Measurements from ENCODE around the gene ZNF783.
A peak's percentile ranks its signal among the peaks of the same experiment; 100 is the strongest.

Gene ZNF783

DNA sequence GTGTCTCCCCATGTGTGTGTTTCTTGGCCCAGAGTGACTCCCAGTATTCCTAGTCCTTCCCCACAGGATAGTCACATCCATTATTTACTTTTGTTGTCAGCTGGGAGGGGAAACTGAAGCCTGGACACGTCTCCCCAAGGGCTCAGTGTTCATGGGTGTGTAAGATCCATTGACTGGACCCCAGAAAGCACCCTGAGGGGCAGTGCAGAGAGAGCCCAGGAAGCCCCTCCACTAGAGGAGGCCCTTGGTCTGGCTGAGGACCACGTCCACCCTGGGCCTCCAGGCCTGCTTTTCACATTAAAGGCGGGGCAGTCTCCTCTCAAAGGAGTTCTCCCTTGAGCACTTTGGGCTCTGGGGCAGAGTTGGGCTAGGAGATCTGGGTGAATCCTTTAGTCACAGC lies 21.3 kb downstream of the ZNF783 start:
- no peak for DNase-seq

DNA sequence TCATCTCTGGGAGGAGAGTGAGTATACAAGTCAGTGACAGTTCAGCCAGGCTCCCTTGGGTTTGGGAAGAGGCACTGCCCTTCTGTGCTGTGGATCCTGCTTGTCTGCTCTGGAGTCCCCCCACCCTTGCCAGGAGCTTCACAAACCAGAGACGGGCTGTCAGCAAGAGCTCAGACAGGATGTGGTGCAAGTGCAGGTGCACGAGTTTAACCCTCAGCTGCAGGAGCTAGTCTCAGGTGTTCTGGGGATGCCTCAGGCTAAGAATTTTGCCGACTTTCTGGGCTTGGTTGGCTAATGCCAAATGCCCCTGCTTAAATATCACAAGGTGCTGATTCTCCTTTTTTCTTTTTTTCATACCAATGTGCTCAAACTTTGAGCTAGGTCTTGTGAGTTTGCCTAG lies 22.3 kb downstream of the ZNF783 start:
- DNase-seq, result no peak

DNA sequence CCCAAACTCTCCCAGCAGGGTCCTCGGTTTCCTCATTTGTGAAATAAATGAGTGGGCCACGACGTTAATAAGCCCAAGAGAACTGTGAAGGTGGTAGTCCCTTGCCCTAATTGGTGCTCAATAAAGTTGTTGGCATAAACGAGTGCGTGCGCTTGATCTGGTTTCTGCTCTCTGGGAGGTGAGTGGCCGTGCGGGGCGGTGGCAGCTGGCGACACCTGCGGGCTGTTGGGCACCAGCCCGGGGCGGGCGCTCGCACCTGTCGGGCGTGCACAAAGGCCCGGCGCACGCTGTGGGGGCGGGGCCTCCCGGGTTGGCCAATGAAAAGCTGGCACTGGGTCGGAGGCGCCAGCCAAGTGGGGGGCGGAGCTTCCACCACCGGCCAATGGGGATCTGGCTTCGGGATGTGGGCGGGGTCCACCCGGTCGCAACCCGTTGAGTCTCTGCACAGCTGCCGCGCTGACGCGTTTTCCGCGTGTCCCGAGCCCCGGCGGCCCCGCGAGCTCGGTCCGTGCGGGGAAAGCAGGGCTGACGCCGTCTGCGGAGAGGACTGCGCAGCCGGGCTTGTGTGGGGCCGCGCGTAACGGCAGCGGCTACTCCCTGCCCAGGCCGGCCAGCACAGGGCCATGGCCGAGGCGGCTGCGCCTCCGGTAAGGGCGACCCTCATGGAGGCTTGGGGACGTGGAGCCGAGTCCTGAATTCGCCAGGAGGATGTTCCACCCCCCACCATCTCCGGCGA lies 23.0 kb downstream of the ZNF783 start:
- peak; percentile 72 for DNase-seq

DNA sequence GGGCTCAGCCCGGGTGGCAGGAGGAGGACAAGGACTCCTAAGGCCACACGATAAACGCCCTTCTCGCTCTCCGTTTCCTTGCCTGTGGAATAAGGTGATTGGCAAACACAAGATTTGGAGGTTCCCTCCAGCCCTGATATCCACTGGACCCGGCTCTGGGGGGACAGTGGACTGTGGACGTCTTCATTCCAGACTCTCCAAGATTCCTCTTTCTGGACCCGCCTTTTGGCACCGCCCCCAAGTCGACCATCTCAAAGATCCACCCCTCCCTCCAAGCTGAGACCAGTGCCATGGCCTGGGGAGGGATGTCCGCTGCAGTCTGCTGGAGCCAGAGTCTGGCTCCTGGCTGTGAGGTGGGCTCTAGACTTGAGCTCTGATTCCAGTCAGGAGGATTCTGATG lies 23.6 kb downstream of the ZNF783 start:
- no peak for DNase-seq

DNA sequence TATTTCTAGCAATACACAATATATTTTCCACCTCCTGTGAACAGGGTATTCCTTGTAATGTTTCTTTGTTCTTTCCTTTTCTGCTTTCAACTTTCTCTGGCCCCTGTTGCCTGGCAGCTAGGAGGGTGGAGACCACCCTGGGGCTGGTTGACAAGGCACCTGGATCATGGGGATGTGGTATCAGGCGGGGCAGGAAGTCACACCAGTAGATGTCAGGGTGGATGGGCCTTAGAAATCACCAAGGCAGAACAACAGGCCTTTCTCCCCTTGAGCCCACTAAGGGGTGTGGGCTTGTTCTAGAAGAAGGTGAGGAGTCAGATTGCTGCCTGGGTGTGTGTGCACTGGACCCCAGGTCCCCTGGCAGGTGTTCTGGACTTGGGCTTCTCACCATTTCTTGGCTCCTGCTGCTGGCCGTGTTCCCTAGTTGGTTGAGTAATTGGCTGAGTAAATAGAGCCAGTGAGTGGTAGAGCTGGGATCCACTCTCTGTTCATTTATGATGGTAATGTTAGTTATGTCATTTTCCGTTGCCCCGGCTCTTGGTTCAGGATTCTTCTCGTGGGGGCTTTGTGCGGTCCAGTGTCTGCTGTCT lies 24.9 kb downstream of the ZNF783 start:
- no peak for DNase-seq

DNA sequence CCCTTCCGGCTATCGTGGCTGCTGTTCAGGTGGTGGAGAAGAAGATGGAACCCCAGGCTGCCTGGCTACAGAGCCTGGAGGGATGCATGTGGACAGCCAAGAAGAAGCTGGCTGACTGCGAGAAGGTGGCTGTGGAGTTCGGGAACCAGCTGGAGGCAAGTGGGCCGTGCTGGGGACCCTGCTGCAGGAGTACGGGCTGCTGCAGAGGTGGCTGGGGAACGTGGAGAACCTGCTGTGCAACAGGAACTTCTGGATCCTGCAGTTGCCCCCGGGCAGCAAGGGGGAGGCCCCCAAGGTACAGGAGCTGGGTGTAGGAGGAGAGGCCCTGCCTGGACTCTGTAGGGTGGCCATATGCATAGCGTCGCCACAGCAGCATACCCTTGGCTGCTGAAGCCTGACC lies 25.6 kb downstream of the ZNF783 start:
- no peak for DNase-seq

DNA sequence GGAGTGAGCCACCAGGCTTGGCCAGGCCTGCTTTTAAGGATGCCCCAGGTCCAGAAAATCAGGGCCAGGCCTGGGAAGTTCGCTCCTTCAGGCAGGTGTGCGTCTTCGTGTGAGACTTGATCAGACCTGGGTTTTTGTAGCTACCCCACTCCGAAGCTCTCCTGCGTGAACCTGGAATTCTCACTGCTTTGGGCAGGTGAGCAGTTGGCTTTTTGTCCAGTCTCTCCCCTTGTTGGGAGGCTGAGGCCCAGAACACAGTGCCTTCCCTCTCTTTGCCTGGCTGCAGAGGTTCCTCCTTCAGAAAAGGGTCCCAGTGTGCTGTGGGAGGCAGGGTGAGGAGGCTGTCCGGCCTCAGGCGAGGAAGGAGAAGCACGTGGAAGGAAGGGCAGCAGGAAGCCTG lies 27.3 kb downstream of the ZNF783 start:
- DNase-seq, result no peak

DNA sequence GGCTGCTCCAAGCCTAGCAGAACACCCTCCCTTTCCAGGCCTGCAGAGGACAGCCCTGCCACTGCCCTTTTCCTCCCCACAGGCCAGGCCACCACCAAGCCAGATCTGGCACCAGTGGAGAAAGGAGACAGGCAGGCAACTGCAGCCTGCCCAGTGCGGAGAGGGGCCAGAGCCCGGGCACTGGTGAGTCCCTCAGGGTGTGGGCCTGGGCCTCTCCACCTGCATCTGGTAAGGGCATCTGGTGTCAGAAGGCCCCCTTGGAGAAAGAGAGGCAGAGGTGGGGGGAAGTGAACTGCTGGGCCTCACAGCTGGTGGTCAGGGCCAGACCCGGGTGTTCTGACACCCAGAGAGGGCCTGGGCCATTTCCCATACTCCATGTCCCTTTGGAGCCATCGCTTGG lies 27.9 kb downstream of the ZNF783 start:
- DNase-seq, result no peak

DNA sequence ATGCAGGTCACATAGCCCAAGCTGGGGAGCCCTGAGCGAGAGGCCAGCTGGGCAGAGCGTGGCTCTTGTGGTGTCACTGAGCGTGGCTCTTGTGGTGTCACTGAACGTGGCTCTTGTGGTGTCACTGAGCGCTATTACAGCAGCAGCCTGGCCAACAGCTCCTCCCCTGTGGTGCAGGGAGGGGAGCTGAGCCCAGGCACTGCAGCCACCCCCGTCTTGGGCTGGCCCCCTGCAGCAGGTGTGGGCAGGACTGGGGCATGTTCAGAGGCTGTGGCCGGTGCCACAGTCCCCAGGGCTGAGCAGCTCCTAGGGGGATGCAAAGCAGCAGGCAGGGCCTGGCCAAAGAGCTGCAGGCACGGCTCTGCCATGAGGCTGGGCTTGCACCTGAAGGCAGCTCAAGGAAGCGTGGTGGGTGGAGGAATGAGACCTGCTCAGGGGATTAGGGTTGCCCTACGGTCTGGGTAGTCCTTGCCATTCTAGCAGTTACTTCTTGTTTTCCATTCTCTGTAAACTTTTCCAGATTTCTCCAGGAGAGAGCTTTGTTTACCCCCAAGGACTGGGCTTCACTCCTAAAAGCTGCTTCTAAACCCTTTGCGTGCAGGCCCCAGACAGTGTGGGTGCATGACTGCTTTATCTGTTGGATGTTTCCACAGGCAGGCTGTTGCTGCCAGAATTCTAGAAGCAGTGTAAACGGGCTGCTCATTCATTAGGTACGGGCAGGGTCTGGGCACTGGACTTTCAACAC lies 29.2 kb downstream of the ZNF783 start:
- DNase-seq, result no peak

DNA sequence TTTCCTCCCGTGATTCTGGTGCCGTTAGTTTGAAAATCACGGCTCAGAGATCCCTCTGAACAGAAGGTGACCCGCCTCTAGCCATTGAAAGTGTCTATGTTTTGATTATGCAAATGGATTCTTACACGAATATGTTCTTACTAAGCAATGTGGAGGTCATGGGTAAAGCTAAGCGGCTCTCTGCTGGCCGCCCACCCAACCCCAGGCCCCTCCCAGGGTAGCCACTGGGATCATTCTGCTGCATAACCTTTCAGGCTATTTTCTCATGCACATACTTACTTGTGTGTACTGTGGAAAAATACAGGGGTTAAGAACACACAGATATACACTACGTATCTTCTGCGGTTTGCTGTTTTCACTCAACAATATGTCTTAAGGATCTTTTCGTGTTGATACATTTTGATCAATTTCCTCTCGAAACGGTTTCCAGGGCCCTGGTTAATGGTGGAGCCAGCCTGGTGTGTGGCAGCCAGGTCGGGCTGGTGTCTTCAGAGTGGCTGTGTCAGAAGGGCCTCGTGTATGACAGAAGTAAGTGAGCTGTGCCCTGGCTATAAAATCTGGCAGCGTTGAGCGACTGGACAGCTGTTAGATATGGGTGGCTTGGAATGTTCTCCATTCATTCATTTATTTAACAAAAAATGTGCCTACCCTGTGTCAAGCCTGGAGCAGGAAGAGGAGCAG lies 29.9 kb downstream of the ZNF783 start:
- DNase-seq, result no peak

DNA sequence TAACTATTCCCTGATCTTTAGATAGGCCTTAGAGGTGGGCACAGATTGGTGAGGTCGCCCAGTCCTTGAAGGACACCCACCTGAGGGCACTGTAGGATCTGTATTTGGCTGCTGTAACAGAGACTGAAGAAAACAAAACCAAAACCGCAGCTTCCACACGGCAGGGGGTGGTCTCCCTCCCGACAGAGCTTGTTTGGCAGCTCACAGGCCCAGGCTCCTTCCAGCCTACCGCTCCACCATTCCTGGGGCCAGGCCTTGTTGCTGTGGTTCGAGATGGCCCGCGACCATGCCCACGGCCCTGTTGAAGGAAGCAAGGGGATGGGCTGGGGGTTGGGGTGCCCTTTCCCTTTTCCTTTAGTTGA lies 30.4 kb downstream of the ZNF783 start:
- no peak for DNase-seq

DNA sequence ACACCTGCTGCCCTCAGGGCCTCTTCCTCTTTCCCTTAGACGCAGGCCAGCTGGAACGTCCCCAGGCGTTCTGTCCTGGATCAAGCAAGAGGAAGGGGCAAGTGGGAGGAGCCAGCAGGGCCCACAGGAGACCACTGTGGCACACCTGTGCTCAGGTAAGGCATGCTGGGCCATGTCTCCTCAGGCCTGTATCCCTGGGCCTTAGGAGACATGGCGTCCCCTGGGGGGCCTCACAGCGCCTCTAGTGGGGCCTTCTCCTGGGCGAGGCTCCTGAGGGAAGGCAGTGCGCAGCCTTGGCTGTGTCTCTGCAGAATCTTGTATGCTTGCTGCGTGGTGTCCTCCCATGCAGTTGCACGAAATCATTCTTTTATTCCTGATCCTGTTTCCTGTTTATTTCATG lies 31.3 kb downstream of the ZNF783 start:
- no peak for DNase-seq

DNA sequence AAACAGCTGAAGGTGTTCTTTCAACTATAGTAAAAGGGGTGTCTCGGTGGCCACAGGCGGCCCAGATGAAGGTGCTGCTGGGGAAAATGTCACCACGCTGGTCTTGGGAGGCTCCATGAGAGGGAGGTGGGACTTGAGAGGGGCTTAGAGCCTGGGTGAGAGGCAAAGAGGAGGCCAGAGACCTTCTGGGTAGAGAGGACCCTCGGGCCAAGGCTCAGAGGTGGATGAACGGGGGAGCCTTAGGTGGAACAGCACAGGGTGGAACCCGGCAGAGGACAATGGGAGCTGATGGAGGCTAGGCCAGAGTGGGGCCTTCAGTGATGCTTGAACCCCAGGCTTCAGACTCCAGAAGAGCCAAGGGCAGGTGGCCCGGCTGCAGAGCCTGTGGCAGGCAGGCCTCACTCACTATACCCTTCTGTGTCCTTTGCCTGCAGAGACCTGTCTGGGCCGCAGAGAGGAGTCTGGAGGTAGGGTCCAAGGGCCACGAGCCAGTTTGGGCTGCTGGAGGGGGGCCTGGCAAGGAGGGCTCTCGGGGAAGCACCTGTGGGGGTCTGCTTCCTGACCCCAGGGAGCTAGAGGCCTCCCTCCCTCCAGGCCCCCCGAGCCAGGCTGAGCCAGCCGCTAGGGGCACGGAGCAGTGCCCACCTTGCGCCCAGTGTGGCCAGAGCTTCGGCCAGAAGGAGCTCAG lies 32.1 kb downstream of the ZNF783 start:
- DNase-seq, result no peak

DNA sequence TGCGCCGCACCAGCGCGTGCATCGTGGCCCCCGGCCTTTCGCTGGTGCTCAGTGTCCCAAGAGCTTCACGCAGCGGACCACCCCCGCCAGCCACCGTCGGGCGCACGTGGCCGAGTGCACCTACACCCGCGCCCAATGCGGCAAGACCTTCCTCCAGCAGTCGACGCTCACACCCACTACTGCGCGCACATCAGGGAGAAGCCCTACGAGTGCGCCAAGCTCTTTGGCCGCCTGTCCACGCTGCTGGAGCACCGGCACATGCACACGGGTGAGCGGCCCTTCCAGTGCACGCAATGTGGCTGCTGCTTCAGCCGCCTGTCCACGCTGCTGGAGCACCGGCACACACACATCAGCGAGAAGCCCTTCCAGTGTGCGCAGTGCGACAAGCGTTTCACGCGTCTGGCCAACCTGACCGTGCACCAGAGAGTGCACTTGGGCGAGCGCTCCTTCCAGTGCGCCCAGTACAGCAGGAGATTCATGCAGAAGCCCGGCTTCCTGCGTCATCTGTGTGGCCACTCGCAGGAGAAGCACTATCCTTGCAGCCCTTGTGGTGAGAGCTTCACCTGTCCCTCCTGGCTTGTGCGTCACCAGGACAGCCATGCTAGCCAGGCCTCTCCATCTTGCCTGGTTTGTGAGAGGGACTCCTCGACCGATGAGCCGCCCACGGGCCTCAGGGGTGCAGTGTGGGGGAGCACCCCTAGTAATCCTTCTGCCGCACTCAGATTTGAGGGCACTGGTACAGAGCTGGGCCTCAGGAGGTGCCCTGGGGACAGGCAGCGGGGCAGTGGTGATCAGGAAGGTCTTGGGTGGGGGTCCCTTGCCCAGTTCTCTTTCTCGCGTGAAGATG lies 32.9 kb downstream of the ZNF783 start:
- no peak for DNase-seq

DNA sequence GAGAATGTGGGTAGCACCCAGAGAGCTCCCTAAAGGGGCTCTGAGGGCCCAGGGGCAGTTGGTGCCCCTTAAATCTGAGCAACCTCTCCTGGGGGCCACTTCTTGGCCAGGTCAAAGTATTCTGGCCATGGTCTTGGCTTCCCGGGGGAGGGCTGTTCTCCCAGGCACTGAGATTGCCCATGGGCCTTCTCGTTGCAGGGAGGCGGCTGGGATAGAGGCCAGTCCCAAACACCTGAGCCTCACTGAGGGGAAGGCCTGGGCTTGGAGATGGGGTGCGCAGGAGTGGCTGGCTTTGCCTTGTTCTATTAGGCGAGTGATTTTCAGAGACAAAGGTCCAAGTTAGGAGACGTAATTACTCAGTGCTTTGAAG lies 33.5 kb downstream of the ZNF783 start:
- DNase-seq, result no peak

DNA sequence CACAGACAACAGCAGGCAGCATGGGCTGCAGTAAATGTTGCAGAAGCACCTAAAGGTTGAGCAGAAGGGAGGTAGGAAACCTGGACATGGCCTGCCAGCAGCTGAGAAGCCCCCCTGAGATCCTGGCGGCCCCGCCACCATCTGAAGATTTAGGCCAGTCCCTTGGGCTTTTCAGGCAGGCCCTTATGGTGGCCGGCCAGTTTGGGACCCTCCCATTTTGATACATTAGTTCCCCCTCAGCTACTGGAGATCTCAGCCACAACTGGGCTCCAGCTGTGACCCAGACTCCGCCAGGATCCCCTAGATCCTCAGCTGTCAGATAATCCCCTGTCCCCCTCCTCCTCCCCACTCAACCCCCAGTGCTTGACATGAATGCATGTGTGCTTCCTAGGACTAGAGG lies 34.4 kb downstream of the ZNF783 start:
- DNase-seq, result no peak

DNA sequence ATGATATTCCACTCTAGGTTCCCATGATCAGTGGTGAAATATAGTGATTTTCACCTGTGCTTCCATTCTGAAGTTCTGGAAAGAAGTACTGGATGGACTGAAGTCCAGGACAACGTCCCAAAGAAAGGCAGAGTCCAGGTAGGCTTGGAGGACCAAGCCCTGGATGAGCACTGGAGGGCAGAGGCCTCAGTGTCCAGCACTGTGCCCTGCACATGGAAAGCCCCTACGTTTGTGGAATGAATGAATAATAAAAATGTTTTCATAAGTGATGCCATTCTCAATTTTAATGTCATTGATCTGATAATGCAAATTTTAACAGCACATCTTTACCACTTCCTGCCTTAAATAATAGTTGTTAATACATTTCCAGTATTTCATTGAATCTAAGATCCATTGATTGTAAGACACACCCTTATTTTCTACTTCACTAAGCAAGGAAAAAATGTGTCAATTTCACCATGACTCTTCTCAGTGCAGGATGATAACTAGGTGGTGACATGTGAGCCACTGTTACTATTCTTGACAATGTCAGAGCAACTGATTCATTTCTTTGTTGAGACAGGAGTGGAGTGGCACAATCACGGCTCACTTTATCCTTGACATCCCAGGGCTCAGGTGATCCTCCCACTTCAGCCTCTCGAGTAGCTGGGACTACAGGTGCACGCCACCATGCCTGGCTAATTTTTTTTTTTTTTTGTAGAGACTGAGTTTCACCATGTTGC lies 35.2 kb downstream of the ZNF783 start:
- no peak for DNase-seq

DNA sequence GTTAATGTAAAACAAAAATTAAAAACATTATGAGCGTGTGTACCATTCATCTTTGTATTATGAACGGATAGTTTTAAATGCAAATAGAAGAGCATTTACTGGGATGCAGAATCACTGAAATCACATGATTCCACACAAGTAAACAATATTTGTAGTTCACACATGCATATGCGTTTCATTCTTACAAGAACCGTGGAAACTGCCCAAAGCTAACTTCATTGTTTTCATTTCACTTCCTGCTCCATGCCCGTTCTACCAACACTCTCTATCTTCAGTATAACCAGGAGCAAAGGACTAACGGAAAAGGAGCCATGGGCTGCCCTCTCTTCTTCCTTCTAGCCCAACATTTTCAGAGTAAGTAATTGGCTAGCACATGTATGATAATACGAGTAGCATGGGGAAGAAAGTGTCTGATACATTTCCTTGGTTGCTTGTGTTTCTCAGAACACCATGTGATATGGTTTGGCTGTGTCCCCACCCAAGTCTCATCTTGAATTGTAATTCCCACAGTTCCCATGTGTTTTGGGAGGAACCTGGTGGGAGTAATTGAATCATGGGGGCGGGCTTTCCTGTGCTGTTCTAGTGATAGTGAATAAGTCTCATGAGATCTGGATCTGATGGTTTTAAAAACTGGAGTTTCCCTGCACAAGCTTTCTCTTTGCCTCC lies 38.8 kb downstream of the ZNF783 start:
- no peak for DNase-seq

DNA sequence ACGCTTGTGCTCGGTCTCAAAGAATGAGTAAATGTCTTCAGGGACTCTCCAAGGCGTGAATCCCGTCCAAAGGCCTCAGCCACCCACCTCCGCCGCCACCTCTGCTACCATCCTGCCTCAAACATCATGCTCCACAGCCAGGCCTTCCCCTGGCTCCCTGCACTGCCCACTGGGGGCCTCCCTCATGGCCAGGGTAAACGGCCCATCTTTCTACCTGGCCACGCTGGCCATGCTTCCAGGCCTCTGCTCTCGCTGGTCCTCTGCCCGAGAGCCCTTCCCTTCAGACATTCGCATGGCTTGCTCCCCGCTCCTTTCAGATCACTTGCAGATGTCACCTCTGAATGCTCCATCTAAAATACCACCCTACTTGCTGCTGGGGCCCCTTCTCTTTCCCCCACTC lies 40.2 kb downstream of the ZNF783 start:
- no peak for DNase-seq

DNA sequence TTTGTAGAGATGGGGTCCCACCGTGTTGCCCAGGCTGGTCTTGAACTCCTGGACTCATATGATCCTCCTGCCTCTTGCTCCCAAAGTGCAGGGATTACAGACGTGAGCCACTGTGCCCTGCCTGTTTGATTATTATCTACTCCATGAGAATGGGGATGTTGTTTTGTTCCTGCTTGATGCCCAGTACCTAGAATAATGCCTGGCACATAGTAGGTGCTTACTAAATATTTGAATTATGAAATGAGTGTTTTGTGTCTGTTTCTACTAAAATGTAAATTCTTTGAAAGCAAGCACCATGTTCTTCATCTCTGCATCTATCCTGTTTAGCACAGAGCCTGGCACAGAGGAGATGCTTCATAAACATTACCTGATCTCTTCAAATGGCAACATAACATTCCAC lies 40.9 kb downstream of the ZNF783 start:
- no peak for DNase-seq

DNA sequence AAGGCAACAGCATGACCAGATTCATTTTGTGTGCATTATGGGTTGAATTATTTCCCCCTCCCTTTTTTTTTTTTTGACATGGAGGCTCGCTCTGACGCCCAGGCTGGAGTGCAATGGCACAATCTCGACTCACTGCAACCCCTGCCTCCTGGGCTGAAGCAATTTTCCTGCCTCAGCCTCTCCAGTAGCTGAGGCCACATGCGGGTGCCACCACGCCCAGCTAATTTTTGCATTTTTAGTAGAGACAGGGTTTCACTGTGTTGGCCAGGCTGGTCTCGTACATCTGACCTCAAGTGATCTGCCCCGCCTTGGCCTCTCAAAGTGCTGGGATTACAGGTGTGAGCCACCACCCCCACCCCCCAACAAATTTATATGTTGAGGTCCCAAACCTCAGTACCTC lies 42.0 kb downstream of the ZNF783 start:
- DNase-seq, result no peak

Measured in NCI-H1436 treated with DMSO at 0.1 percent for 48 hours (cell line).